H1 (cell line): ENCODE measurements around the gene CHI3L1. TPM values are rescaled to one million over a fixed set of nuclear protein-coding genes. Genes with fewer than 3 reads are reported as not detected.

Experiments used
- BRCA1 ChIP-seq: IDR thresholded peaks from 2 replicates; pipeline ENCODE4 v1.6.1; 2012; ENCODE audit warnings: low read depth, low read length, improper control_type of control experiment
- CHD7 ChIP-seq: fragments of 300-600 bp; sonication (generic); IDR thresholded peaks from 2 replicates; pipeline ENCODE4 v1.7.1; 2012; ENCODE audit warnings: low read length, moderate library complexity, mild to moderate bottlenecking, inconsistent platforms; ENCODE audit not compliant: insufficient replicate concordance
- CREB1 ChIP-seq: IDR thresholded peaks from 2 replicates; pipeline ENCODE4 v1.6.1; 2012; ENCODE audit warnings: inconsistent platforms
- JUND ChIP-seq: IDR thresholded peaks from 2 replicates; pipeline ENCODE4 v1.6.1; 2011; ENCODE audit warnings: mild to moderate bottlenecking, improper control_type of control experiment, low read length
- polyA plus RNA-seq, 7 experiments: library from polyadenylated mRNA; depleted of rRNA in 3 of 7; stranded (reverse) in 5 of 7; unstranded in 2 of 7; fragments of >200 nt in 5 of 7; fragments of 200-250 nt in 2 of 7; gene quantifications; 1 replicate in 5 of 7; 2 replicates in 1 of 7; 4 replicates in 1 of 7; pipeline versions ENCODE4 v1.2.1 to v1.2.3, GENCODE V29; 2011 to 2013; ENCODE audit warnings: missing spikeins in 2 of 7, mixed read lengths in 2 of 7
- total RNA-seq: library from RNA; stranded (reverse); fragmentation: NEBNext Ultra II Directional; extraction: Animal tissue kit (Norgen Biotek cat#: 25700); gene quantifications from 2 replicates; pipeline ENCODE4 v1.2.1, GENCODE V29; 2021

Gene CHI3L1
- total and polyA plus RNA-seq, 2 of the 8 experiments (the other 6 are each of a cell fraction or from before 2014, with no cell fraction given) = 1.0 TPM; not detected in 1

- no peak for TF ChIP-seq CHD7
- TF ChIP-seq BRCA1 = no peak
- TF ChIP-seq JUND = no peak
- TF ChIP-seq CREB1 = no peak
- TF ChIP-seq, all 59 proteins: peak for 0
These were observed 37.9 kb downstream of the CHI3L1 start (continued) for GRCh38 chr1:203148579-203148978.
